ENCODE data around the gene CEP43.

The CEP43 gene

GRCh38 chr6:167015302-167015701, 16.1 kb downstream of the CEP43 start:
- no peak for DNase-seq

- no peak for DNase-seq
Observed at GRCh38 chr6:167020206-167020605, 21.0 kb downstream of the CEP43 start.

- no peak for DNase-seq
Observed at GRCh38 chr6:167027308-167027707, 28.1 kb downstream of the CEP43 start.

DNA sequence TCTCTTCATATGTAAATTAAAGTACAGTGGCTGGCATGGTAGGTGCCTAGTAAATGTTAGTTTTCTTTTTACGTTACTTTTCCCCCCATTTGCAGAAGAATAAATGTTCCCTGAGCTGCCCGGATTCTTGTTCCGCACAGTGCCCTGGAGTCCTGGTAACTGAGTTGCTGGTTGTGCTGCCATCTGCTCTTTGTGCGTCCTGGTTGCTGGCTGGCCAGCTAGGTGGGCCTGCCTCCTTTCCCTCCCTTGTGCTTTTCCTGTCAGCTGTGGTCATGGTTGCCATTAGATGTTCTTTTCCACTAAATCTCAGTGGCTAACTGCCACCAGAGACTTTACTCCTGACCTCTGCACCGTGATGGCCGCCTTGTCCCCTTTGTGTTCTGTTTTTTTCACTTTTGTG, 28.6 kb downstream of the CEP43 start:
- no peak for DNase-seq

DNA sequence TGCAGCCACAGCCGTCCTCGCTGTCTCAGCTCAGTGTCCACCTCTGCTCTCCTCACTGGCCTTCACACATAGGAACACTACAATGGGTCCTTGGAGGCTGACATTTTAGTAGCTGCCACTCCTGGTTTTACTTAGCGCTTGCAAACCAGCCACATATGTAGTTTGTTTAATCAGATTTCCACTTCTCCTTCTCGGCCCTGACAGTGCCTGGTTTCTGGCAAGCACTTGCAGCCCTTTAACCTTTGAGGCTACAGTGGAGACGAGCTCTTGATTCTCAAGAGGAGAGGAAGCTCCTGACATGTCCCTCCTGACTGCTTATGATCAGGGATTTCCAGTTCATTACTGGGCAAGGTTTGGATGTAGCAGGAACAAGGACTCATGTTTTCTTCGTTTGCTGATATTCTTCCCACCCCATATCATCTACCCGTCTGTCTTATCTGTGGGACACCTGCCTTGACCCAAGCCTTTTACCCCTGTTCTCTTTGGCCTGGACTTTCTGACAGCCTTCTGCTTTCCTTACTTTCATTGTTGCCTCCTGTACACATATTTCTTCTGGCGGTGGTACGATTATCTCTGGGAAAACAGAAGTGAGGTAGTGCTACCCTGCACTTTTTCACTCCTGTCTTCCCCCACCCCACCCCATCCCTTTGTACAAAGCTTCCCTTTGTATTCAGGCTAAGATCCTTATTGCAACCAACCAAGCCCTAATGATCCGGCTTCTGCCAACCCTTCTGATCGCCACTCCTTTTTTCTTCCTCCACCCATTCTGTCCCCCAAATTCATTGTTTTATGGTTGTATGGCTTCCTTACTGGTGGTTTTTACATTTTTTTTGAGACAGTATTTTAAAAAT, 31.2 kb downstream of the CEP43 start:
- DNase-seq, result no peak

GRCh38 chr6:167031082-167031709, 32.0 kb downstream of the CEP43 start:
- no peak for DNase-seq

GRCh38 chr6:167034056-167034455, 34.9 kb downstream of the CEP43 start:
- no peak for DNase-seq

DNA sequence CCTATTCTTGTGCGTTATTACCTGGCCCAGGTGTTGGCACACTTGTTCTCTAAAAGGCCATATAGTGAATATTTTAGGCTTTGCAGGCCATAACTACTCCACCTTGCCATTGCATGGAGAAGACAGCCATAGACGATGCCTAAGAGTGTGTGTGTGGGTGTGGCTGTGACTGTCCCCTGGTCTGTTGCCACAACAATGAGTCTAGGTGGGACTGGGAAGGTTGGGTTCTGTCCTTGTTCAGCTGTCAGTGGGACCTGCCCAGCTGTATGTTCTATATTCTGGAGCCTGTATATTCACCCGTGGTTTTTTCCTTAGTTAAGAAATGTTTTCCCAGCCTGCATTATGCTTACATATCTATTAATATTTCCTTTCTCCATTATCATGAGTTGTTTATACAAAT, 38.6 kb downstream of the CEP43 start:
- no peak for DNase-seq

DNA sequence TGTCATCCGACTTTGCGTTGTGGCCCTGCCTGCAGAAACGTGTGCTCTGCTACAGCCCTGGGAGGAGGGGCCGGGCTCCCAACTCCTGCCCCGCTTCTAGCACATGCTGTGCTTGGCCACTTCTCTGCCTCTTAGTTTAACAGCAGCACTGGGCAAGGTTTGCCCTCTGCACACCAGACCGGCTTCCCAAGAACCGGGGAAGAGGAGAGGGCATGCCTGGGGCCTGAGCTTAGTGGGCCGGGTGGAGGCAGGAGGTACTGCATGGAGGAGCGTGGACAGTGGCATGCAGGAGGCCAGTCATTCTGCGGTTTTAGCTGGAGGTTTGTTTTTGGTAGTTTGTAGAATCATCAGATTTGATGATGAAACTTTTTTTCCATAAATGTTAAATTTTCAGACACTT, 45.5 kb downstream of the CEP43 start:
- no peak for DNase-seq

DNA sequence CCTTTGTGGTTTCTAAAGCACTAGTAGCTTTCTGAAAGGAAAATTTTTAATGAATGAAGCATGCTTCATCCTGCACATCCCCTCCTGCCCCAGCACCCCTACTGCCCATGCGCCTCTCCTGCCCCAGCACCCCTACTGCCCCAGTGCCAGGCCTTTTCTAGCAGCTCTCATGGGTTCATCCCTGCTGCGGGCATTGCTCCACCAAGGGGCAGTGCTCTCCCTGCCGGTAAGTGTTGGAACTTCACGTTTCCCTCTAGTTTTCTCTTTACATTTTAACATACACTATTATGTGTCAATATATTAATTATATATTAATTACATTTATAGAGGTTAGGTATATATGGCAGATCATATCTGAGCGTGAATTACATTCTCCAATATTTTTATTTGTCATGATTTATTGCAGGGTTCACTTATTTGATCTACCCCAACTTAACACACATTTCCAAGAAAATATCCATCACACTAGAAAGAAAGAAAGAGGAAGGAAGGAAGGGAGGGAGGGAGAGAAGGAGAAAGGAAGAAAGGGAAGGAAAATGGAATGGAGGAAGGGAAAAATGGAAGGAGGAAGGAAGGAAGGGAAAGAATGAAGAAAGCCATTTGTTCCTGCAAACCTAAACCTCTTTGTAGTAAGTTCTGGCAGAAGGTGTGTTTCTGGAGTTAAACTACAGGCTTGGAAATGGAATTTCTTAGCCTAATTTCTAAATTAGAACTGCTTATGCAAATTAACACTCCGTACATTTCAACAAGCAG, 46.8 kb downstream of the CEP43 start:
- no peak for DNase-seq

DNA sequence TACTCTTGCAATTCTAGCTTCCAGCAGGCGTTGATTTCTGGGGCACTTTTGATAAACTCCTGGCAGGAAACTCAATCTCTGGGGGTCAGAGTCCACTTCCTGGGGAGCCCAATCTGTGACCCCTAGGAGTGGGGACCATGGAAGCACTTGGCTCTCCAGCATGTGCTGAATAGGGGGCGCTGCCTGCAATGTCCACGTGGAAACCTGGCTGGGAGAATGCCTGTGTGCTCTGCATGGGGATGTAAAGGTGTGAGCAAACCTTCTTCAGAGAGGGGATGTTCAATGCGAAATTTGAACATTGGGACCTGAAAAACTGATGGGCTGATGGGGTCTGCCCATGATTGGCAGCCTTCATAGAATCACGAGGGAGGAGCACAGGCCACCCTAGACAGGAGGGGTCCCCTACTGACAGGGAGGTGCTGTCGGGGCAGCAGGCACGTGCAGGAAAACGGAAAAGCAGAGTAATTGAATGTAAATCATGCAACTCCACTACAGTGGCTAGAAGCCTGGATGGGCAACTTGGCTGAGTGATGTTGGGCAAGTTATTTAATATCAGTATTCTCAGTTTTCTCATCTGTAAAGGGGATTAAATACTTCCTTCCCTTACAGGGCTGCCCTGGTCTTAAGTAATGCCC, 47.8 kb downstream of the CEP43 start:
- no peak for DNase-seq

- DNase-seq, result peak in 3 of 5 donors; percentile 8 to 78 (median 9)
Observed at GRCh38 chr6:167047554-167047953, 48.4 kb downstream of the CEP43 start.
